SK-MEL-5 (cell line): ENCODE data around the gene SEPHS2. TPM values are rescaled to one million over a fixed set of nuclear protein-coding genes. Genes with fewer than 3 reads are reported as not detected.

ENCODE experiments used
- DNase-seq: peaks from one replicate; pipeline ENCODE4 v3.0.0-alpha.2; 2016; ENCODE audit warnings: low read depth, low spot score
- in situ Hi-C: cut with HindIII; loops from 2 replicates; pipeline ENCODE4 v1.10.0; 2016; ENCODE audit warnings: low sequenced_read_pairs, high pct_unique_total_duplicates, low pct_unique_long_range_greater_than_20kb
- total RNA-seq: library from RNA; depleted of rRNA; stranded (reverse); fragments of >200 nt; shearing (Covaris generic); gene quantifications from 2 replicates; pipeline ENCODE4 v1.2.3, GENCODE V29; 2014

SEPHS2 gene
- total RNA-seq, 1 experiment from 2014 or later: 5.4 TPM

DNA sequence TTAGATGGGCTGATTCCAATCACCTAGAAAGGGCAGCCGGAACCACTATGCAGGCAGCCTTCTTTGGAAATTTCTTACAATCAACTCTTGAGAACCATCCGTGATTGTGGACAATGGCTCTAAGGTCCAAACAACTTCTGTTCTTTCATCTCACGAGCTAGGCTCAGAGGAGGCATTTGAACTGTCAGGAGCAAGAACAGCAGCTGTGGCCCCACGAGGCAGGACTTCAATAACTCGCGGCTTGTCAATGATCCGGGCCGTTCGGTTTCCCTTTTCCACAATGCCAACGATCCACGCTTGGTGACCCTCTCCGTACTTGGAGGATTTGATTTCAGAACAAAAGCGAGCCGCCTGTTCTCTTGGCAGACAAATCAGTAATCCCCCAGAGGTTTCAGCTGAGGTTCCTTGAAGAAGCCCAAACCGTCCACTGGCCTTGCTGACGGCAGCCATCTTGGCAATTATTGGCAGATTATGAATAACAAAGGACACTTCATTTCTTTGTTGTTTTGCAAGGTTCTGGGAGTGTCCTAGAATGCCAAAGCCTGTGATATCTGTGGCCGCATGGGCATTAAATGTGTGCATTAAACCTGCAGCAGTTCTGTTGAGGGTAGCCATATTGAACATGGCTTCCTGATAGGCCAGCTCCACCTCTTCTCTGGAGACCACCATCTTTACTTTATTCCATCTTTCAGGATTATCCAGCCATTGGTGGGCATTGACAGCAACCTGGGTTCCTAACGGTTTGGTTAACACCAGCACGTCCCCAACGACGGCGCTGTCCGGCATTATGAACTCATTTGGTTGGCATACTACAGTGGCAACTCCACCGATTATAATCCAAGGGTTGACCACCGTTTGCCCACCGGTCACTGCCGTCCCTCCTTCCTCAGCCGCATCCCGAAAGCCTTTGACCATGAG is 1.2 kb downstream of the SEPHS2 start:
- DNase-seq: no peak
- in situ Hi-C loops: no loop called here

DNA sequence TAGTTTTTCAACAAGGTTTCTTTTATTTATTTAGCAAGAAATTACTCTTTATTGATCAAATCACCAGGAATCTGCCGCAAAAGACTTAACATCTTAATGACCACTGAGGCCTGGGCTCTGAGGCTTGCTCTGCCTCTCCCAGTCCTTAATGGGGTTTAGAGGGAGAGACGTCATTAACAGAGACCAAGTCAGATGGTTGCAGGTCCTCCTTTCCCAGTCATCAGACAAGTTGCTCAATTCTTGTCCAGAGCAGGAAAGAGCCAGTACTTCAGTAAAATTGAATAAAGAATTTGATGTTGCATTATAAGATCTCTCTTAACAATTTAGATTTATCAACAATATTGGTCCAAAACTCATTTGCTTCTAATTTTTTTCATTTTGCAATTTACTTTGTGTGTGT is 2.0 kb downstream of the SEPHS2 start:
- in situ Hi-C loops: no loop called here
- DNase-seq: no peak

DNA sequence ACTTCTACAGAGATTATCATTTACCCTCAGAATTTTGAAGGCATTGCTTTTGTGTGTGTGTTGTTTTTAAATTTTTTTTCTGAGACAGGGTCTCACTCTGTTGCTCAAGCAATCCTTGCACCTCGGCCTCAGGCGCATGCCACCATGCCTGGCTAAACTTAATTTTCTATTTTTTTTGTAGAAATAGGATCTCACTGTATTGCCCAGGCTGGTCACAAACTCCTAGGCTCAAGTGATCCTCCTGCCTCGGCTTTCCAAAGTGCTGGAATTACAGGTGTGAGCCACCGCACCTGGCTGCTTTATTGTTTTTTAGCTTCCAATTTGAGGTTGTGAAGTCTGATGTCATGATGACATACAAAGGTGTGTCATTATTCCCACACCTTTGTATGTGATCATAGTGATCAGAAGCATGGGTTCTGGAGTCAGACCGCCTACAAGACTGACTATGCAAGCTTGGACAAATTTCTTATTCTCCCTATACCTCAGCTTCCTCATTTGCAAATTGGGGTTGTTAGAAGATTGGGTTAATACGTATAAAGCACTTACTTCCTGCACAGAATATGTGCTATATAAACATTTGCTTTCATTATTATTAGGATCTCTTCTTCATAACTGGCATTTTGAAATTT is 5.8 kb downstream of the SEPHS2 start:
- in situ Hi-C loops: no loop called here
- no peak for DNase-seq

DNA sequence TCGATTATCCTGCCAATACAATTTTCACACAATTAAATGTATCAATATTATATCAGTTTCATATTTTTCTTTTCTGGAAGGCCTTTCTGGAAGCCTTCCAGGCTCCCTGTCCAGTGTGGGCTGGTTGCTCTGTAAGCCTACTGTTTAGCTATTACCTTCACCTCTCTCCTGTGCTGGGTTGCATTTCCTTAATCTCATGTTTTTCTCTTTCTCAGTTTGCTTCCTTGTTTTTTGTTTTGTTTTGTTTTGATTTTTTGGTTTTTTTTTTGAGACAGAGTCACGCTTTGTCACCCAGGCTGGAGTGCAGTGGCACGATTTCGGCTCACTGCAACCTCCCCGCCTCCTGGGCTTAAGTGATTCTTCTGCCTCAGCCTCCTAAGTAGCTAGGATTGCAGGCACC is 6.8 kb downstream of the SEPHS2 start:
- no peak for DNase-seq
- in situ Hi-C loops: no loop called here

DNA sequence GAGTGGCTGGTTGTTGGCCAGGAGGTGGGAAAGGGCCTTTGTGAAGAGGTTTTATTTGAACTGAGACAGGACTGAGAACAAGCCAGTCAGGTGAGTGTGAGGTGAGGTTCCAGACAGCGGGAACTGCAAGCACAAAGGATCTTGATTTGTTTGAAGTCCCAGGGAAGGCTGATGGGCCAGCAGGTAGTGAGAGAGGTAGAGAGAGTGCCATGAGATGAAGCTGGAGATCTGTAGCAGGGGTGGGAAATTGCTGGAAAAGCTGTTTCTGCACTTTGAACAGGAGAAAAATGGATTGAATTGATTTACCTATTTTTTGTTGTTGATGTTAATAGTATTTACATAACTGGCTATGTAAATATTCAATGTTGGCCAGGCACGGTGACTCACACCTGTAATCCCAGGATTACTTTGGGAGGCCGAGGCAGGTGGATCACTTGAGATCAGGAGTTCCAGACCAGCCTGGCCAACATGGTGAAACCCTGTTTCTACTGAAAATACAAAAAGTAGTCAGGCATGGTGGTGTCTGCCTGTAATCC is 8.1 kb downstream of the SEPHS2 start:
- in situ Hi-C loops: no loop called here

DNA sequence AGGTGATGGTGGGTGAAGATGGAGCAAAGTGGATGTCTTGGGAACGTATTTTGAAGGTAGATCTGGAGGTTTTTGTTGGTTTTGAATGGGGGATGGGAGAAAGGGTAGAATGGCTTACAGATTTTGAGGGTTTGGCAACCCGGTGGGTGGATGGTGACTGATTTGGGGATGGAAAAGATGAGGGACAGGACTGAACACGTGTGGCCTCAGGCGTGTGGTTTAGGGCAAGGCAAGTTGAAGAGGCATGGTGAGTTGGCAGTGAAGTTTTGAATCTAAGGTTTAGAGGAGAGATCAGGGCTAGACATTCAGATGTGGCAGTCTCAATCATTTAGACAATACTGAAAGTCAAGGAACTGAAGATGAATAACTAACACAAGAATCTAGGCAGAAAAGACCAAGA is 10.8 kb downstream of the SEPHS2 start:
- DNase-seq: no peak
- in situ Hi-C loops: no loop called here

More for the DNA sequence above, 8.1 kb downstream of the SEPHS2 start:
- DNase-seq: no peak

DNA sequence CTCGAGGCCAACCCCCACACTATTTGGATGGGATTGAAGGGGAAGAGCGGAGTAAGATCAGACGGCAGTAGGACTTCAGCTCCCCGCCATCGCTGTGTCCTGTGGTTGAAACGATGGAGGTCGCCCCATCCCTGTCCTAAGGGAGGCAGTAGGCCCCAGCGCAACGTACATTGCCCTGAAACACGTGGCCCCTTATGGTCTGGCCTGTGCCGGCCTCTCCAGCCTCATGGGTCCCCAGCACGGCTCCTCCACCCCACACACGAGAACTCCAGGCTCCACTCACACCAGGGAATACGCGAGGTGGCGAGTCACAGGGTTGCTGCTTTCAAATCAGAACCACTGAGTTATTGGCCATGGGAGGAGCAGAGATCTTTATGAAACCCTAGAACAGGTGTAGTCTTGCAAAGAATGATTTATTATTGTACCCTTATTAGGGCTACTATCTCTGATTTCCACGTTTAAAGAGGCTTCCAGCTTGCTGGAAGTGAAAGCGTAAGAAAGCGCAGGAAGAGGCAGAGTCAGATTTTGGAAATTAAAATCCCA is 15.2 kb downstream of the SEPHS2 start:
- in situ Hi-C loops: no loop called here
- DNase-seq: no peak

DNA sequence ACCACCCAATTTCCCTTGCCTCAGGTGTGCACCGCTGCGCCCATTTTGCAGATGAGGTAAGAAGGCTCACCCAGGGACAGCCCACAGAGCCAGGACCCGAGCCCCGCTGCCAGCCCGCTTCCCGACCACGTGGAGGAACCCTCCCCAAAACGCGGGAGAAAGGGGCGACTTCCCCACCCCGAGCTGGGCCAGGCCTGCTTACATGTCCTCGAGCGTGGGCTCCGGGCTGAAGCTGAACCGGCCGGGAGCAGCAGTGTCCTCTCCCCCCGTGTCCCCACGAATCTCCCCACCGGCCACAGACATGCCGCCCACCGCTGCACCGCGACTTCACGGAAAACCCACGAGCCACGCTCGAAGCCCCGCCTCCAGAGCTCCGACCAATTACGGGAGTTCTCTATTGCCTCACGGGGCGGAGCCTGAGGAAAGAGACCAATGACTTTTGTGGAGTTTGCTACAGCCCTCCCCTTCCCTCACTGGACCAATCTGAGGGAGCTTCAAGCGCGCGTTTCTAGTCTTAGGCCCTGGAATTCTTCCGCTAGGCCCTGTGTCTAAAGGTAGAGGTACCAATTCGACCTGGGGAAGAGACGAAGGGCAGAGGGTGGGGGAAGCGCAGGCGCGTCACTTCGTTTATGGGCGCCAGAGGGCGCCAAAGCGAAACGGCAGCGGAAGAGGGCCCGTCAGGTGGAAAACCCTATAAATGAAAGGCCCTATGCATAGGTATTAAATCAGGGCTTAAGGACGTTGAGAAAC is 15.8 kb downstream of the SEPHS2 start, which contains the start of gene DCTPP1:
Gene DCTPP1, minus strand, starts transcription at position 353 of the 750 bp plus-strand sequence. Its CDS starts 50 bp downstream, at position 303.
- in situ Hi-C loops: no loop called here
- peak; percentile 99 for DNase-seq

DNA sequence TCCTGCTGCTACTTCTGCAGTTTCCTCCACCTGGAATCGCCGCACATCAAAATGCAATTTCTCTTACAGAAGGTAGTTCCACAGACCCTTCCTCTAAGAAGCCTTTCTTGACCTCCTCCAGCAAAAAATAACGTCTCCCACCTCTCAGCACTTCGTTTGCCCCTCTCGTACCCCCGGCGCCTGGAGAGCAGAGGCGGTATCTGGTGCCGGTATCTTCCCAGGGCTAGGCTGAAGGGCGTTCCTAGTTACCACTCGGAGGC is 16.3 kb downstream of the SEPHS2 start:
- in situ Hi-C loops: no loop called here
- DNase-seq: no peak

DNA sequence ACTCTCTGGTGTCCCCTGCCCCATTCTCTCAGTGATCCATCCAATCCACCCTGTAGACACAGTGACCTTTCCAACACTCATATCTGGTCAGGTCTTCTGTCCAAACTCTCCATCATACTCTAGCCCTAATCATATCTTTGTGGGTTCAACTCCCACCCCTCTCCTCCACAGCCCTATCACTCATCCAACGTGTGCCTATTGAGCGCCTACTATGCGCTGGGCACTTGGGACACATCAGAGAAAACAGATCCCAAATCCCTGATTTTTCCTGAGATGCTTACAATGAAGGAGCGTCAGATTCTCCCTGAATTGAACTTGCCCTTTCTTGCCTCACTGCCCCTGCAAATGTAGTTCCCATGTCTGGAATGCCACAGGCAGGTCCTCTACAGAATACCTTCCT is 17.6 kb downstream of the SEPHS2 start:
- no peak for DNase-seq
- in situ Hi-C loops: no loop called here

DNA sequence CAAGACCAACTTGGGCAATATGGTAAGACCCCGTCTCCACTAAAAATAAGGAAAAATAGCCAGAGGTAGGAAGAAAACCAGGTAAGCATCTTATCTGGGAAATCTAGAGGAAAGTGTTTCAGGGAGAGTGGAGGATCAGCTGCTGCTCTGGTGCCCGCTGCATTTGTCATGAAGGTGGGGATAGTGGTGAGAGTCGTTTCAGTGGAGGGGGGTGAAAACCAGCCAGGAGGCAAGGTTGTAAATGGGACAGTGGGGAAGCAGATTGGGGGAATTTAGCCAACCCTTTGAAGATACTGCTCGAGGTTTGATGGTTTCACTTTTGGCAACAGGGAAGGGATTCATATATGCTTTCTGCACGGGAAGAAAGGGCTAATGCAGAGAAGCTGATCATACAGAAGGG is 24.7 kb downstream of the SEPHS2 start:
- in situ Hi-C loops: no loop called here
- DNase-seq: no peak

DNA sequence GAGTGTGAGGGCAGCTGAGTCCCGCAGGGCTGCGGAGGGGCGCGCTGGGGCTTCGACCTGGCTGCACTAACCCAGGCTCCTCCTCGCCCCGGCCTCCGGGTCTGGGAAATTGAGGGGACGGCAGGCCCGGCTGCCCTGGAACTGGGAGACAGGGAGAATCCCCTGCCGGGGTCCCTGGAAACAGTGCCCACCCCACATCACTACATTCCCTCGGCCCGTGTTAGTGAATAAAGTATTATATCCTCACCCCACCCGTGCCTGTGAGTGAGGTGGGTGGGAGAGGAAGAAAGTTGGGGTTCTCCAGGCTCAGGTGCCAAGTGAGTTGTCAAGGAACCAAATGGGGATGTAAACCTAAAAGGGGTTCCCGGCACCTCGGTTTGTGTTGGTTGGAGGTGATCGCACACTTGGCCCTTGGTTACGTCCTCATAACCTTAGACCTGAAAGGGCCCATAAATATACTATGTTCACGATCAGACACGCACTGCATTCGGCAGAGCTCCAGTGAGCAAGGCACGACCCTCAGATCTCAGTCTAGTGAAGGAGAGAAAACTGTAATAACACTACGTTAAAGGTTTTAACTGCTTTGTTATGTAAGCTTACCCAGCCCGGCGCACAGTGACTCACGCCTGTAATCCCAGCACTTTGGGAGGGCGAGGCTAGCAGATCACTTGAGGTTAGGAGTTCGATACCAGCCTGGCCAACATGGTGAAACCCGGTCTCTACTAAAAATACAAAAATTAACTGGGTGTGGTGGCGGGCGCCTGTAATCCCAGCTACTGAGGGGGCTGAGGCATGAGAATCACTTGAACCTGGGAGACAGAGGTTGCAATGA is 27.1 kb downstream of the SEPHS2 start:
- no peak for DNase-seq
- in situ Hi-C loops: no loop called here

DNA sequence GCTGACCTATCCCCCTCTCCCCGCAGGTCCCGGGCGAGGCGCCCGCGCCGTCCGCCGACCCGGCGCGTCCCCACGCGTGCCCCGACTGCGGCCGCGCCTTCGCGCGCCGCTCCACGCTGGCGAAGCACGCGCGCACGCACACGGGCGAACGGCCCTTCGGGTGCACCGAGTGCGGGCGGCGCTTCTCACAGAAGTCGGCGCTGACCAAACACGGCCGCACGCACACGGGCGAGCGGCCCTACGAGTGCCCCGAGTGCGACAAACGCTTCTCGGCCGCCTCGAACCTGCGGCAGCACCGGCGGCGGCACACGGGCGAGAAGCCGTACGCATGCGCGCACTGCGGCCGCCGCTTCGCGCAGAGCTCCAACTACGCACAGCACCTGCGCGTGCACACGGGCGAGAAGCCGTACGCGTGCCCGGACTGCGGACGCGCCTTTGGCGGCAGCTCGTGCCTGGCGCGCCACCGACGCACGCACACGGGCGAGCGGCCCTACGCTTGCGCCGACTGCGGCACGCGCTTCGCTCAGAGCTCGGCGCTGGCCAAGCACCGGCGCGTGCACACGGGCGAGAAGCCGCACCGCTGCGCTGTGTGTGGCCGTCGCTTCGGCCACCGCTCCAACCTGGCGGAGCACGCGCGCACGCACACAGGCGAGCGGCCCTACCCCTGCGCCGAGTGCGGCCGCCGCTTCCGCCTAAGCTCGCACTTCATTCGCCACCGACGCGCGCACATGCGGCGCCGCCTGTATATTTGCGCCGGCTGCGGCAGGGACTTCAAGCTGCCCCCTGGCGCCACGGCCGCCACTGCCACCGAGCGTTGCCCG is 27.9 kb downstream of the SEPHS2 start:
- DNase-seq: peak; percentile 92
- in situ Hi-C loops: no loop called here

DNA sequence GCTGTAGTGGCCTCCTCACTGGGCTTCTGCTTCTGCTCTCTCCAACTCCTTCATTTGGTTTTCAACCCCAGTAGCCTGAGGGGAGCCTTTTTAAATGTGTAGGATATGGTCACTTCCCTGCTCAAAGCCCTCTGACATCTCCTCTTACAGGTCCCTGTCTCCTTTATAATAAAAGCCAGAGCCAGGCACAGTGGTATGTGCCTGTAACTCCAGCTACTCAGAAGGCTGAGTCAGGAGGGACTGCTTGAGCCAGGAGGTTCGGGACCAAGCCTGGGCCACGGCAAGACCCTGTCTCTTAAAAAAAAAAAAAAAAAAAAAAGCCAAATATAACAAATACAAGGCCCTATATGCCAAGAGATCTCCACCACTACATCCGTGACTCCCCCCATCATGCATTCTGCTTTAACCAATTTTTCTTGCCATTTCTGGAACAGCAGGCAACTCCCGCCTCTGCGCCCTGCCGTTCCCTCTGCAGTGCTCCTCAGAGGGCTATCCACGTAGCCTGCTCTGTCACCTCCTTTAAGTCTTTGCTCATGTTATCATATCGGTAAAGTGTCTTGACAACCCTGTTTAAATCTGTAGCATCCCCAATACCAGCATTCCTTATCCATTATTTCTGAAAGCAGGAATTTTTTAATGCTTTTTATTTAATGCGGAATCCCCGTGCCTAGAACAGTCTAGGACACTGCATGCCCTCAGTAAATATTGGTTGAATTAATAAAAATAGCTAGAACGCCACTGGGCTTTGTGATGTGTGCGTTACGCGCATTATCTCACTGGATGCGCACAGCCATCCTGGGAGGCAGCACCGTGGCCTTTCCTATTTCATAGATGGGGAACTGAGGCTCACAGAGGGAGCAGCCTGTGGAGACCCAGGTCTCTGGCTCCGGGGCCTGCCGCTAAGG is 28.8 kb downstream of the SEPHS2 start:
- DNase-seq: no peak
- in situ Hi-C loops: no loop called here

DNA sequence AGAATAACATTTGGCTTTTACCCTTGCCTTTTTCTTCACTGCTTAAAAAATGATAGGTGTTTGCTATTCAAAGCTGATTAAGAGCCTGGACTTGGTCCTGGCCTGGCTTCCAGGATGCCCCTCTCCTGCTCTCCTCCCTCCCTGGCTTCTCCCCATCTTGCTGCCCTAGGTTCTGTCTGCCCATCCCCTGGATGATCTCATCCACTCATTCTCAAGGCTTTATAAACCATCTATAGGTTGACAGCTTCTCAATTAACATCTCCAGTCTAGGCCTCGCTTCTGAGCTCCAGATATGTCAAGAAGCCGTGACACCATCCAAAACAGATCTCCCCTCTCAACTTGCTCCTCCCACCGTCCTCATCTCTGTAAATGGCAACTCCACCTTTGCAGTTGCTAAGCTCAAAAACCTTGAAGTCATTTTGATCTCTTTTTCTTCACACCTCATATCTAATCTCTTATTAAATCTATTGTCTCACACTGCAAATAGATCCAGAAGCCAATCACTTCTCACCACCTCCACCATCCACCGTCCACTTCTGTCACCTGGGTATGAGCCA is 29.5 kb downstream of the SEPHS2 start:
- DNase-seq: no peak
- in situ Hi-C loops: no loop called here
